Ovary (tissue), 9 donors: ENCODE results near the gene HIF1A. TPM values are rescaled to one million over a fixed set of nuclear protein-coding genes. Genes with fewer than 3 reads are reported as not detected.

Source experiments
- DNase-seq, 5 donors: peaks; one replicate each; pipeline ENCODE4 v3.0.0-alpha.2; 2019 to 2020
- H3K27ac ChIP-seq, 2 donors: fragments of 200-600 bp; one replicate each; pipeline versions ENCODE4 v1.5.1 to v1.8.0; 2019 to 2022
- H3K27me3 ChIP-seq: fragments of 200-600 bp; one replicate; pipeline ENCODE4 v1.8.0; 2022
- H3K36me3 ChIP-seq: fragments of 200-600 bp; sonication (generic); one replicate; pipeline ENCODE4 v1.5.1; 2019
- H3K4me1 ChIP-seq: one replicate; pipeline ENCODE4 v1.8.1; 2013; ENCODE audit warnings: mild to moderate bottlenecking, moderate library complexity; ENCODE audit not compliant: insufficient read depth
- H3K4me3 ChIP-seq: fragments of 200-600 bp; sonication (generic); one replicate; pipeline ENCODE4 v1.5.1; 2017
- H3K9me3 ChIP-seq, 2 donors: fragments of 200-600 bp in 1 of 2; sonication (generic) in 1 of 2; one replicate each; pipeline versions ENCODE4 v1.5.1 to v1.8.1; 2013 to 2019; ENCODE audit warnings: mild to moderate bottlenecking in 1 of 2, moderate library complexity in 1 of 2
- EP300 ChIP-seq: sonication (generic); formaldehyde crosslinking; IDR thresholded peaks from one replicate; pipeline ENCODE4 v1.6.1; 2017; ENCODE audit warnings: antibody characterized with exemption
- POLR2A ChIP-seq: fragments of 450-650 bp; IDR thresholded peaks from one replicate; pipeline ENCODE4 v1.6.1; 2017; ENCODE audit warnings: antibody characterized with exemption, mild to moderate bottlenecking, moderate library complexity
- WGBS, 3 donors: extraction: QIAGEN DNeasy Blood & Tissue Kit in 1 of 3; methylation state at CpG; one replicate each; pipeline versions ENCODE4 v1.1.5 to v1.1.7; 2013 to 2017; 5-methylcytosine and 5-hydroxymethylcytosine counted together
- intact Hi-C, 4 donors: fragments of 100-400 bp; cut with DNase I; formaldehyde crosslinking; loops; one replicate each; pipeline versions ENCODE4 v1.11.0 to v1.15.1; 2022 to 2023
- polyA plus RNA-seq, 2 donors: library from polyadenylated mRNA; stranded (reverse); fragments of 200-250 nt in 1 of 2; fragments of 350-450 nt in 1 of 2; fragmentation: Illumina TruSeq in 1 of 2; extraction: RNeasy Lipid Tissue Mini Kit (QIAGEN cat#74804) in 1 of 2; gene quantifications; one replicate each; pipeline ENCODE4 v1.2.3, GENCODE V29; 2013 to 2014
- total RNA-seq, 7 donors: library from RNA; depleted of rRNA in 2 of 7; stranded (reverse); fragments of >200 nt in 2 of 7; fragmentation: NEBNext Ultra II Directional in 3 of 7; extraction: Animal tissue kit (Norgen Biotek cat#: 25700) in 3 of 7; gene quantifications; one replicate each; pipeline versions ENCODE4 v1.1.0 to v1.2.4, GENCODE V29; 2016 to 2023
- TF ChIP-seq, protein P1 (sequence below), 3 donors: fragments of 450-650 bp in 2 of 3; fragments of 200-600 bp in 1 of 3; IDR thresholded peaks; one replicate each; pipeline versions ENCODE4 v1.5.1 to v1.8.0; 2016 to 2022; ENCODE audit warnings: antibody characterized with exemption in 3 of 3, mild to moderate bottlenecking in 1 of 3
- donor health status: DM: no; HTN: no; CAD: no; lungs with moderate emphysema.
- donor health status: DM: no; HTN: no; CAD: no.
- donor health status: Bipolar disorder and iron deficiency.
- donor health status: DM: yes; HTN: yes; CAD: no.
- donor health status: DM: no; HTN: no; CAD: no.
- donor health status: DM: yes; HTN: yes; CAD: no.

Gene HIF1A
- total and polyA plus RNA-seq, 9 donors, result 41.6 to 204 (median 116) TPM

DNA sequence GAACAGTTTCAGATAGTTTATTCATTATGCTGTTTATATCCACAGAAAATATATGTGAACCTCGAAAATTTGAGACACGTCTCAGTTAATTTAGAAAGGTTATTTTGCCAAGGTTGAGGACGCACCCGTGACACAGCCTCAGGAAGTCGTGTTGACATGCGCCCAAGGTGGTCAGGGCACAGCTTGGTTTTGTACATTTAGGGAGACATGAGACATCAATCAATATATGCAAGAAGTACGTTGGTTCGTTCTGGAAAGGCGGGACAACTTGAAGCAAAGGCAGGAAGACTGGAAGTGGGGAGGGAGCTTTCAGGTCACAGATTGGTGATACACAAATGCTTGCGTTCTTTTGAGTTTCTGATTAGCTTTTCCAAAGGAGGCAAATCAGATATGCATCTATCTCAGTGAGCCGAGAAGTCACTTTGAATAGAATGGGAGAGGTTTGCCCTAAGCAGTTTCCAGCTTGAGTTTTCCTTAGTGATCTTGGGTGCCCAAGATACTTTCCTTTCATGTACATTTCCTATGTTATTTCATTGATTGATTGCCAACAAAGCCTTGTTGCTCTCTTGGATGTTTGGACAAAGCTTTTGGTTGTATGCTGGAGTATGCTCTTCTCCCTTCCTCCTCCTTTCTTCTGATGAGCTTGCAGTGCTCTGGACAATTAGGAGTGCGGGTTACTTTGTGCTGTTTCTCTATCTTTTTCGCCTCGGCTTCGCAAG is 70.1 kb downstream of the HIF1A start:
- H3K36me3 ChIP-seq, result no peaks in the 10 kb centered on the region
- no peaks in the 10 kb centered on the region for H3K27me3 ChIP-seq
- H3K4me1 ChIP-seq, result peaks cover 1% of the 10 kb centered on the region
- no peak overlapping the region for H3K4me3 ChIP-seq
- DNase-seq, result no peak
- H3K9me3 ChIP-seq, result no peaks in the 10 kb centered on the region
- intact Hi-C loops, result no loop called here
- TF ChIP-seq POLR2A (no peak), EP300 (no peak)
- TF ChIP-seq, protein P1, sequence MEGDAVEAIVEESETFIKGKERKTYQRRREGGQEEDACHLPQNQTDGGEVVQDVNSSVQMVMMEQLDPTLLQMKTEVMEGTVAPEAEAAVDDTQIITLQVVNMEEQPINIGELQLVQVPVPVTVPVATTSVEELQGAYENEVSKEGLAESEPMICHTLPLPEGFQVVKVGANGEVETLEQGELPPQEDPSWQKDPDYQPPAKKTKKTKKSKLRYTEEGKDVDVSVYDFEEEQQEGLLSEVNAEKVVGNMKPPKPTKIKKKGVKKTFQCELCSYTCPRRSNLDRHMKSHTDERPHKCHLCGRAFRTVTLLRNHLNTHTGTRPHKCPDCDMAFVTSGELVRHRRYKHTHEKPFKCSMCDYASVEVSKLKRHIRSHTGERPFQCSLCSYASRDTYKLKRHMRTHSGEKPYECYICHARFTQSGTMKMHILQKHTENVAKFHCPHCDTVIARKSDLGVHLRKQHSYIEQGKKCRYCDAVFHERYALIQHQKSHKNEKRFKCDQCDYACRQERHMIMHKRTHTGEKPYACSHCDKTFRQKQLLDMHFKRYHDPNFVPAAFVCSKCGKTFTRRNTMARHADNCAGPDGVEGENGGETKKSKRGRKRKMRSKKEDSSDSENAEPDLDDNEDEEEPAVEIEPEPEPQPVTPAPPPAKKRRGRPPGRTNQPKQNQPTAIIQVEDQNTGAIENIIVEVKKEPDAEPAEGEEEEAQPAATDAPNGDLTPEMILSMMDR (IDR thresholded peaks at IDR 0.05), result no peak
- H3K27ac ChIP-seq, result no peak overlapping the region
- WGBS, 3 donors, result 73 to 76% (median 76%) methylated on average over 15 of the region's 15 CpGs

DNA sequence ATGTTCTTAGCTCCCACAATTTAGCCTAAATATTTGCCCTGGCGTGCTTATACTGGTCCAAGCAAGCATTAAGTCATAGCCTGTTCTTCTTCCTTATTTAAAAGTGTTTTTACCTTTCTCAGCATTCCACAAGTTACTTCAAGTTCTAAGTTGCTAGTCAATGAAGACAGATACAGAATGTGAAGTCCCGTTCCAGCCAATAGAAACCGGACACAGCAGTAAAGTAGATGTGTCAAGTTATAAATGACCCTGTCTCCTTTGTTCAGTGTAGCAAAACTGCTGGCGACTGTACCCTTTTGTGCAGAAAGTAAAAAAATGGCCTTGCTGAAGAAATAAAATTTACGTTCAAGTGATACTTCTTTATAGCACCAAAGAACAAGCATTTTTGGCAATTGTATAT is 70.8 kb downstream of the HIF1A start:
- Histone ChIP-seq H3K4me1 (peaks cover 1% of the 10 kb centered on the region), H3K27ac (no peak overlapping the region), H3K9me3 (no peaks in the 10 kb centered on the region), H3K36me3 (no peaks in the 10 kb centered on the region), H3K4me3 (no peak overlapping the region), H3K27me3 (no peaks in the 10 kb centered on the region)
- intact Hi-C loops, result no loop called here
- TF ChIP-seq EP300 (no peak), POLR2A (no peak)
- TF ChIP-seq, protein P1 (IDR thresholded peaks at IDR 0.05), result no peak
- DNase-seq, result no peak
- 78 to 82% (median 78%) methylated on average over 5 of the region's 5 CpGs for WGBS, 3 donors

DNA sequence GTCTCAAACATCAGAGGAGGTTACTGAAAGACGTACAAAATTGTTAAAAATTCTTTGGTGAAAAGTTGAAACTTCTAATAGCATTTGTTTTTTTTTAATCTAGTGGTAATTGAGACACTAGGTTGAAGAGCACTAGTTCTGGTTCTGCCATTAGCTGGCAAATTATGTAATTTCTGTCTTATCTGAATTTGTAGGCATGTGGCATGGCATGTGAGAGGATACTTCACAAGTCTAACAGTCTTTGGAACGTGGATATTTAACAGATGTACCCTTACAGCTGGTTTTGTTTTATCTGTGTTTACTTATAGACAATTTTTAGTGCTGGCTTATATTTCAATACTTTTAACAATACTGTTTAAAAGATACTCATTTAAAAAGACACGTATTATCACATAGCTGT is 72.9 kb downstream of the HIF1A start:
- H3K27ac ChIP-seq, result no peak overlapping the region
- TF ChIP-seq, protein P1 (IDR thresholded peaks at IDR 0.05), result no peak
- TF ChIP-seq EP300, result no peak
- no peak for TF ChIP-seq POLR2A
- WGBS, 3 donors, result 76 to 84% (median 79%) methylated on average over 3 of the region's 3 CpGs
- intact Hi-C loops, result no loop called here
- no peaks in the 10 kb centered on the region for H3K9me3 ChIP-seq
- H3K36me3 ChIP-seq, result no peaks in the 10 kb centered on the region
- no peak overlapping the region for H3K4me3 ChIP-seq
- peaks cover 1% of the 10 kb centered on the region for H3K4me1 ChIP-seq
- no peak for DNase-seq
- H3K27me3 ChIP-seq, result no peaks in the 10 kb centered on the region

DNA sequence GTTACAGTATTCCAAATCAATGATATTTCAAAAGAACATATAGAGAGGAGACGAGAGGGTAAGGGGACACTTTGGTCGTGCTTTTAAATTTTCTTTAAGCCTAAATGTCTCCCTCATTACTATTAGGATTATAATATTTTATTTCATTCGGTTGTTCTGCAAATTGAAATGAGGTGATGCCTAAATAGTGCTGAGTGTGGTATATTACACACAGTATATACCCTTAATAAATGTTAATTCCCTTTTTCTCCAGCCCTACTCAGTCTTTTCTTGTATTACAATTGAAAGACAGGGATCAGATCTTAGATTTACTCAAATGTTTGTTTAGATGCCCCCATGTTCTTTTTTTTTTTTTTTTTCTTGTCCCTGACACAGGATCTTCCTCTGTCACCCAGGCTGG is 74.6 kb downstream of the HIF1A start:
- 60 to 97% (median 95%) methylated on average over 3 of the region's 3 CpGs for WGBS, 3 donors
- intact Hi-C loops, result no loop called here
- peaks cover 1% of the 10 kb centered on the region for H3K4me1 ChIP-seq
- no peak for TF ChIP-seq EP300
- TF ChIP-seq POLR2A, result no peak
- TF ChIP-seq, protein P1 (IDR thresholded peaks at IDR 0.05), result no peak
- H3K9me3 ChIP-seq, result no peaks in the 10 kb centered on the region
- H3K36me3 ChIP-seq, result no peaks in the 10 kb centered on the region
- H3K4me3 ChIP-seq, result no peak overlapping the region
- H3K27me3 ChIP-seq, result no peaks in the 10 kb centered on the region
- H3K27ac ChIP-seq, result no peak overlapping the region
- no peak for DNase-seq
